ENCODE results near the gene DRAM1. TPM values are rescaled to one million over a fixed set of nuclear protein-coding genes. Genes with fewer than 3 reads are reported as not detected.

DRAM1 gene
- total and polyA plus RNA-seq, 9 of the 15 experiments (the other 6 are each of a cell fraction or from before 2014, with no cell fraction given), result 1.4 to 4.3 (median 2.7) TPM

DNA sequence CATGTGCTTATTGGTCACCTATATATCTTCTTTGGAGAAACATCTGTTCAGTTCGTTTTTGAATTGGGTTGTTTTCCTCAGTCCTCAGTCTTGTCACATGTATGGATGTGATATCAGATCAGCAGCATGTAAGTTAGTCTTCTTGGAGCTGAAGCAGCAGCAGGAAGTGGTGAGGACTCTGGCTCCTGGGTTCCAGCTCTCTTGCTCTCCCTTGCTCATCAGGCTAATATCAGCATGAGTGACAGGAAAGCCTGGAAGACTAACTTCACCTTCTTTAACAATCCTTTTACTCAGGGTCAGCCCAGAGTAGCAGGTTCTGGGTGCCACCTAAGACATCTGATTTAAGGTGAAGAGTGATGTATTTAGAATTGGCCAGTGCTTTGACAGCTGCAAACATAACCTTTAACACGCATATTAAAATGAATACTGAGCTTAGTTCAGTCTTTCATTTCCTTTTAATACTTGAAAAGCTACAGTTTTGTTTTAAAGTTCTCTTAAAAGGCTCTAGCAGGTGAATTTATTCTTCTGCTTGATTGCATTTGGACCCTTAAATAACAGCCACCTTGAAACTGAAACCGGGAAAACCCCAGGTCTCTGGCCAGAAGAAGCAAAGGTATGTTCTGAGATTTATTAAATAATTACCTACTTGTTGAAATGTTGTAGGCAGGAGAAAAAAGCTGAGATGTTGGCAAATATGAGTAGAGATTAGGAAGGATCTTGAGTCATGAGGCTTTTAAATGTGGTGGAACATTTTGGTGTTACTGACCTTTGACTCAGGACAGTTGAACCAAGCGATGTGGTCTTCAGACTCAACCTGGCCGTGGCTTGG, 54.3 kb downstream of the DRAM1 start:
- Histone ChIP-seq H2AFZ (ENCODE audit: low read depth, low read length) (no peak overlapping the region), H3K4me1 (replicated peaks in 1 of 2; ENCODE audit: control insufficient read depth in 2 of 2, insufficient read depth in 2 of 2, low read length in 2 of 2) (no peaks in the 10 kb centered on the region; a peak in 2 of 5 replicates), H3K9me1 (ENCODE audit: control insufficient read depth, insufficient read depth, low read length) (no peaks in the 10 kb centered on the region), H3K9me3 (replicated peaks; ENCODE audit: control insufficient read depth, insufficient read depth, low read depth, low read length) (no peaks in the 10 kb centered on the region), H3K79me2 (ENCODE audit: control insufficient read depth, insufficient read depth, low read length) (no peaks in the 10 kb centered on the region), H3K9ac (ENCODE audit: insufficient read depth in 1 of 2, low read depth in 2 of 2, low read length in 2 of 2) (no peak overlapping the region), H3K4me2 (ENCODE audit: insufficient read depth, low read length) (no peak overlapping the region), H3K36me3 (ENCODE audit: control insufficient read depth, insufficient read depth, low read length) (no peaks in the 10 kb centered on the region), H3K4me3 (no peak overlapping the region), H3K27ac (ENCODE audit: extremely low read depth, low read depth, low read length) (no peak overlapping the region), H4K20me1 (replicated peaks; ENCODE audit: control insufficient read depth, insufficient read depth, low read length) (no peaks in the 10 kb centered on the region), H3K27me3 (ENCODE audit: control insufficient read depth in 2 of 2, insufficient read depth in 2 of 2, low read length in 2 of 2) (peaks cover 8 to 11% of the 10 kb centered on the region in 2 experiments; a peak in 3 of 5 replicates)
- intact Hi-C loops (cut with micrococcal nuclease) (loop anchor here (10.0 kb wide), 1 partner anchor 1613 kb away; no protein-coding TSS in a partner anchor), in situ Hi-C loops (cut with MboI) (loop anchor here (25.0 kb wide), 1 partner anchor 556 kb away; the partner anchor contains the start of gene IGF1)
- no peak for TF ChIP-seq STAT5A (IDR thresholded peaks at IDR 0.05; ENCODE audit: borderline replicate concordance, low read length)
- TF ChIP-seq ZNF75A (CRISPR knock-in tag; IDR thresholded peaks at IDR 0.05), result no peak
- no peak for TF ChIP-seq ZFP36 (IDR thresholded peaks at IDR 0.05; ENCODE audit: low read depth, low read length, partially characterized antibody)
- TF ChIP-seq, protein P1, sequence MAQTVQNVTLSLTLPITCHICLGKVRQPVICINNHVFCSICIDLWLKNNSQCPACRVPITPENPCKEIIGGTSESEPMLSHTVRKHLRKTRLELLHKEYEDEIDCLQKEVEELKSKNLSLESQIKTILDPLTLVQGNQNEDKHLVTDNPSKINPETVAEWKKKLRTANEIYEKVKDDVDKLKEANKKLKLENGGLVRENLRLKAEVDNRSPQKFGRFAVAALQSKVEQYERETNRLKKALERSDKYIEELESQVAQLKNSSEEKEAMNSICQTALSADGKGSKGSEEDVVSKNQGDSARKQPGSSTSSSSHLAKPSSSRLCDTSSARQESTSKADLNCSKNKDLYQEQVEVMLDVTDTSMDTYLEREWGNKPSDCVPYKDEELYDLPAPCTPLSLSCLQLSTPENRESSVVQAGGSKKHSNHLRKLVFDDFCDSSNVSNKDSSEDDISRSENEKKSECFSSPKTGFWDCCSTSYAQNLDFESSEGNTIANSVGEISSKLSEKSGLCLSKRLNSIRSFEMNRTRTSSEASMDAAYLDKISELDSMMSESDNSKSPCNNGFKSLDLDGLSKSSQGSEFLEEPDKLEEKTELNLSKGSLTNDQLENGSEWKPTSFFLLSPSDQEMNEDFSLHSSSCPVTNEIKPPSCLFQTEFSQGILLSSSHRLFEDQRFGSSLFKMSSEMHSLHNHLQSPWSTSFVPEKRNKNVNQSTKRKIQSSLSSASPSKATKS (CRISPR knock-in tag; IDR thresholded peaks at IDR 0.05), result no peak
- no peak for TF ChIP-seq ATF7 (IDR thresholded peaks at IDR 0.05)
- no peak for TF ChIP-seq BACH1 (tag; IDR thresholded peaks at IDR 0.05)
- TF ChIP-seq CAMTA2 (CRISPR knock-in tag; conservative IDR thresholded peaks at IDR 0.05), result no peak
- no peak for TF ChIP-seq BMI1 (IDR thresholded peaks at IDR 0.05; ENCODE audit: low read length)
- no peak for TF ChIP-seq SAFB2 (IDR thresholded peaks at IDR 0.05; ENCODE audit: borderline replicate concordance, low read depth, low read length, severe bottlenecking)
- no peak for TF ChIP-seq MLLT1 (IDR thresholded peaks at IDR 0.05)
- no peak for TF ChIP-seq RBM39 (optimal IDR thresholded peaks at IDR 0.05; ENCODE audit: low read depth, low read length)
- TF ChIP-seq KLF10 (CRISPR knock-in tag; IDR thresholded peaks at IDR 0.05), result no peak
- TF ChIP-seq POLR2H (tag; IDR thresholded peaks at IDR 0.05; ENCODE audit: low read depth), result no peak
- TF ChIP-seq HMG20A (CRISPR knock-in tag; conservative IDR thresholded peaks at IDR 0.05), result no peak
- no peak for TF ChIP-seq ZNF224 (CRISPR knock-in tag; IDR thresholded peaks at IDR 0.05)
- no peak for TF ChIP-seq SMARCC2 (IDR thresholded peaks at IDR 0.05; ENCODE audit: low read depth)
- ChIA-PET POLR2A (no interaction called here), CTCF (ENCODE audit: low intra/inter-chr PET ratio) (no interaction called here)
- FAIRE-seq (no peak), DNase-seq (ENCODE audit: extremely low read depth in 1 of 4, low spot score in 3 of 4) (no peak), ATAC-seq (no peak)
- no TSS peak for BruUV-seq (replicated peaks)
- 0% methylated on average over 5 of the region's 5 CpGs for WGBS (ENCODE audit: insufficient coverage, low coverage, missing lambda C conversion rate)

Measured in K562 (cell line).